GM12878 (cell line): ENCODE data around the gene EHD4. TPM values are rescaled to one million over a fixed set of nuclear protein-coding genes. Genes with fewer than 3 reads are reported as not detected.

Experiments
- ATAC-seq: fragments of 200-7000 bp; cut with Tn5 transposase; 3 replicates; pipeline ENCODE4 v1.9.1; 2020; ENCODE audit warnings: mild to moderate bottlenecking, moderate library complexity
- BruUV-seq: library from RNA; stranded (reverse); fragments of 400-500 nt; replicated peaks from 2 replicates; lab custom pipeline; 2021; lab: Mats Ljungman, UMichigan
- CTCF ChIA-PET: fragments of 300-600 bp; sonication (Branson Sonifier 250); formaldehyde crosslinking; extraction: SDS; loops from one replicate; lab custom pipeline; 2021; ENCODE audit warnings: inconsistent platforms; lab: Yijun Ruan, JAX
- POLR2A ChIA-PET: fragments of 350-600 bp; formaldehyde crosslinking; extraction: SDS; loops from one replicate; lab custom pipeline; 2021; ENCODE audit warnings: inconsistent platforms; lab: Charles Lee
- RAD21 ChIA-PET: fragments of 300-600 bp; sonication (Branson Sonifier 250); formaldehyde crosslinking; loops from one replicate; lab custom pipeline; 2023; ENCODE audit warnings: antibody characterized with exemption; ENCODE audit not compliant: unreplicated experiment; lab: Charles Lee
- SMC1A ChIA-PET: fragments of 300-600 bp; sonication (Branson Sonifier 250); formaldehyde crosslinking; loops from one replicate; lab custom pipeline; 2023; ENCODE audit not compliant: unreplicated experiment, uncharacterized antibody; lab: Charles Lee
- DNase-seq: peaks from one replicate; pipeline ENCODE4 v3.0.0-alpha.2; 2011; ENCODE audit warnings: low read depth, low spot score
- FAIRE-seq: peaks from 3 replicates; lab custom pipeline; 2011; peaks lifted over from hg19 to GRCh38; lab: Jason Lieb, UNC
- H2AFZ ChIP-seq: 2 replicates; pipeline ENCODE4 v1.6.0; 2011; ENCODE audit warnings: low read depth, low read length, control low read depth; ENCODE audit not compliant: control insufficient read depth
- H3K27ac ChIP-seq: 2 replicates; pipeline ENCODE4 v1.5.1; 2011; ENCODE audit warnings: control low read depth; ENCODE audit not compliant: control insufficient read depth, insufficient read depth
- H3K27me3 ChIP-seq, 2 experiments: replicated peaks in 1 of 2; 2 replicates each; pipeline versions ENCODE4 v1.6.0 to v1.6.1; 2011; ENCODE audit warnings: low read length in 1 of 2; ENCODE audit not compliant: control insufficient read depth in 2 of 2, insufficient read depth in 2 of 2
- H3K36me3 ChIP-seq, 2 experiments: 2 replicates each; pipeline ENCODE4 v1.5.1; 2011; ENCODE audit warnings: low read length in 1 of 2; ENCODE audit not compliant: control insufficient read depth in 2 of 2, insufficient read depth in 2 of 2
- H3K4me1 ChIP-seq: 2 replicates; pipeline ENCODE4 v1.6.1; 2011; ENCODE audit warnings: mild to moderate bottlenecking, low read length, moderate library complexity, mixed read lengths; ENCODE audit not compliant: control insufficient read depth, insufficient read depth
- H3K4me2 ChIP-seq: 2 replicates; pipeline ENCODE4 v1.6.0; 2011; ENCODE audit warnings: control low read depth; ENCODE audit not compliant: control insufficient read depth, insufficient read depth
- H3K4me3 ChIP-seq: fragments of 200-600 bp; sonication (generic); 2 replicates; pipeline ENCODE4 v1.5.1; 2016
- H3K79me2 ChIP-seq: 2 replicates; pipeline ENCODE4 v1.6.0; 2011; ENCODE audit warnings: low read length; ENCODE audit not compliant: control insufficient read depth, insufficient read depth
- H3K9ac ChIP-seq: 2 replicates; pipeline ENCODE4 v1.8.0; 2011; ENCODE audit warnings: low read length, control low read depth, mixed read lengths; ENCODE audit not compliant: control insufficient read depth, insufficient read depth
- H3K9me3 ChIP-seq: replicated peaks from 3 replicates; pipeline ENCODE4 v1.5.1; 2011; ENCODE audit warnings: mild to moderate bottlenecking, low read length; ENCODE audit not compliant: control insufficient read depth, insufficient read depth
- H4K20me1 ChIP-seq: 2 replicates; pipeline ENCODE4 v1.6.0; 2011; ENCODE audit not compliant: control insufficient read depth, insufficient read depth
- CBFB ChIP-seq: IDR thresholded peaks from 2 replicates; pipeline ENCODE4 v1.6.1; 2016; ENCODE audit warnings: antibody characterized with exemption, low read depth
- CBX5 ChIP-seq: sonication (generic); IDR thresholded peaks from 2 replicates; pipeline ENCODE4 v1.6.1; 2016; ENCODE audit warnings: low read depth, moderate library complexity, mild to moderate bottlenecking, inconsistent platforms
- CEBPB ChIP-seq, 2 experiments: fragments of 150-350 bp in 1 of 2; IDR thresholded peaks; 2 replicates each; pipeline ENCODE4 v1.6.1; 2012 to 2014; ENCODE audit warnings: low read depth in 2 of 2, low read length in 2 of 2, borderline replicate concordance in 1 of 2, inconsistent platforms in 1 of 2
- EZH2 ChIP-seq: IDR thresholded peaks from 2 replicates; pipeline ENCODE4 v1.6.1; 2012; ENCODE audit warnings: low read depth, mild to moderate bottlenecking, control low read depth, inconsistent platforms, low read length, borderline replicate concordance; ENCODE audit not compliant: control insufficient read depth
- JUND ChIP-seq: IDR thresholded peaks from 2 replicates; pipeline ENCODE4 v1.6.1; 2012; ENCODE audit warnings: low read depth, mild to moderate bottlenecking, low read length, improper control_type of control experiment, moderate library complexity
- POLR2AphosphoS2 ChIP-seq: IDR thresholded peaks from 2 replicates; pipeline ENCODE4 v1.6.1; 2011; ENCODE audit warnings: low read depth, mild to moderate bottlenecking, low read length, improper control_type of control experiment, moderate library complexity
- STAT3 ChIP-seq: IDR thresholded peaks from 2 replicates; pipeline ENCODE4 v1.6.1; 2011; ENCODE audit warnings: low read depth, low read length, improper control_type of control experiment
- SUPT20H ChIP-seq: IDR thresholded peaks from 2 replicates; pipeline ENCODE4 v1.6.1; 2011; ENCODE audit warnings: low read depth, mild to moderate bottlenecking, low read length, moderate library complexity, borderline replicate concordance; ENCODE audit not compliant: control insufficient read depth
- TAF1 ChIP-seq: IDR thresholded peaks from 2 replicates; pipeline ENCODE4 v1.6.1; 2011; ENCODE audit warnings: mild to moderate bottlenecking, low read depth, low read length, borderline replicate concordance
- ZNF207 ChIP-seq: fragments of 450-650 bp; IDR thresholded peaks from 2 replicates; pipeline ENCODE4 v1.6.1; 2014; ENCODE audit warnings: antibody characterized with exemption, mild to moderate bottlenecking, borderline replicate concordance
- WGBS: methylation state at CpG from one replicate; pipeline ENCODE4 v1.1.6; 2016; ENCODE audit warnings: low lambda C conversion rate; ENCODE audit not compliant: insufficient replicate concordance, insufficient coverage; ENCODE audit errors: missing lambda C conversion rate; 5-methylcytosine and 5-hydroxymethylcytosine counted together
- in situ Hi-C: fragments of 300-500 bp; cut with MboI; formaldehyde crosslinking; loops from 9 replicates; pipeline ENCODE4 v1.14.3; 2018; ENCODE audit warnings: mixed read lengths
- intact Hi-C: fragments of 100-400 bp; cut with micrococcal nuclease; formaldehyde crosslinking; loops from one replicate; pipeline ENCODE4 v1.14.2; 2022; ENCODE audit not compliant: unreplicated experiment
- polyA plus RNA-seq, 11 experiments: library from polyadenylated mRNA; depleted of rRNA in 4 of 11; unstranded in 6 of 11; stranded (reverse) in 5 of 11; fragments of >200 nt; fragmentation: Nextera tagmentation in 4 of 11; fragmentation: Illumina TruSeq in 1 of 11; extraction: Ambion mirVana in 4 of 11; extraction: Trizol in 1 of 11; gene quantifications; 1 replicate in 1 of 11; 2 replicates in 10 of 11; pipeline versions ENCODE4 v1.2.1 to v1.2.3, GENCODE V29; 2011 to 2016; ENCODE audit warnings: inconsistent platforms in 2 of 11, missing spikeins in 2 of 11, low read depth in 1 of 11
- total RNA-seq, 4 experiments: library from RNA; depleted of rRNA in 3 of 4; stranded (reverse); fragments of >200 nt in 3 of 4; fragmentation: Illumina TruSeq in 1 of 4; extraction: Trizol in 1 of 4; gene quantifications; 2 replicates each; pipeline versions ENCODE4 v1.2.1 to v1.2.3, GENCODE V29; 2013 to 2021
- TF ChIP-seq, protein P1 (sequence below): fragments of 450-650 bp; IDR thresholded peaks from 2 replicates; pipeline ENCODE4 v1.6.1; 2017; ENCODE audit warnings: mild to moderate bottlenecking, moderate library complexity

EHD4 gene
- total and polyA plus RNA-seq, 10 of the 15 experiments (the other 5 are each of a cell fraction or from before 2014, with no cell fraction given), result 4.2 to 62.9 (median 44.7) TPM

DNA sequence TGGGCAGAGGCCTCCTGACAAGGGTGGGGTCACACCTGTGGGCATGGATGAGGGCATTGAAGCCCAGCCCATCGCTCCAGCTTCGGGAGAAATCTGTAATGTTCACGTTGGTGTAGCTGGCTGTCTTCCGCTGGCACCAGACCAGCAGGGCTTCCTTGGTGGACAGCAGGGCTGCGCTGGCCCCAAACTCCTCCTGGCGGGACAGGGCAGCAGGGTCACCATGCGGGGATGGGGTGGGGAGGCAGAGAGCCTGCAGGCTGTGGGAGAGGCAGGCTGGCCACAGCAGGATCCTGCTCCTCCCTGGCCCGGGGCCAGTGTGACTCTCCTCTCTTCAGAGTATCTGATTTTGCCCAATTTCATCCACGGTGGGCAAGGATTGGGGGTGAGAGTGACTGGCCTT lies 84.5 kb downstream of the EHD4 start (continued):
- TF ChIP-seq, protein P1, sequence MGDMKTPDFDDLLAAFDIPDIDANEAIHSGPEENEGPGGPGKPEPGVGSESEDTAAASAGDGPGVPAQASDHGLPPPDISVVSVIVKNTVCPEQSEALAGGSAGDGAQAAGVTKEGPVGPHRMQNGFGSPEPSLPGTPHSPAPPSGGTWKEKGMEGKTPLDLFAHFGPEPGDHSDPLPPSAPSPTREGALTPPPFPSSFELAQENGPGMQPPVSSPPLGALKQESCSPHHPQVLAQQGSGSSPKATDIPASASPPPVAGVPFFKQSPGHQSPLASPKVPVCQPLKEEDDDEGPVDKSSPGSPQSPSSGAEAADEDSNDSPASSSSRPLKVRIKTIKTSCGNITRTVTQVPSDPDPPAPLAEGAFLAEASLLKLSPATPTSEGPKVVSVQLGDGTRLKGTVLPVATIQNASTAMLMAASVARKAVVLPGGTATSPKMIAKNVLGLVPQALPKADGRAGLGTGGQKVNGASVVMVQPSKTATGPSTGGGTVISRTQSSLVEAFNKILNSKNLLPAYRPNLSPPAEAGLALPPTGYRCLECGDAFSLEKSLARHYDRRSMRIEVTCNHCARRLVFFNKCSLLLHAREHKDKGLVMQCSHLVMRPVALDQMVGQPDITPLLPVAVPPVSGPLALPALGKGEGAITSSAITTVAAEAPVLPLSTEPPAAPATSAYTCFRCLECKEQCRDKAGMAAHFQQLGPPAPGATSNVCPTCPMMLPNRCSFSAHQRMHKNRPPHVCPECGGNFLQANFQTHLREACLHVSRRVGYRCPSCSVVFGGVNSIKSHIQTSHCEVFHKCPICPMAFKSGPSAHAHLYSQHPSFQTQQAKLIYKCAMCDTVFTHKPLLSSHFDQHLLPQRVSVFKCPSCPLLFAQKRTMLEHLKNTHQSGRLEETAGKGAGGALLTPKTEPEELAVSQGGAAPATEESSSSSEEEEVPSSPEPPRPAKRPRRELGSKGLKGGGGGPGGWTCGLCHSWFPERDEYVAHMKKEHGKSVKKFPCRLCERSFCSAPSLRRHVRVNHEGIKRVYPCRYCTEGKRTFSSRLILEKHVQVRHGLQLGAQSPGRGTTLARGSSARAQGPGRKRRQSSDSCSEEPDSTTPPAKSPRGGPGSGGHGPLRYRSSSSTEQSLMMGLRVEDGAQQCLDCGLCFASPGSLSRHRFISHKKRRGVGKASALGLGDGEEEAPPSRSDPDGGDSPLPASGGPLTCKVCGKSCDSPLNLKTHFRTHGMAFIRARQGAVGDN, result no peak
- no peak for TF ChIP-seq ZNF207

DNA sequence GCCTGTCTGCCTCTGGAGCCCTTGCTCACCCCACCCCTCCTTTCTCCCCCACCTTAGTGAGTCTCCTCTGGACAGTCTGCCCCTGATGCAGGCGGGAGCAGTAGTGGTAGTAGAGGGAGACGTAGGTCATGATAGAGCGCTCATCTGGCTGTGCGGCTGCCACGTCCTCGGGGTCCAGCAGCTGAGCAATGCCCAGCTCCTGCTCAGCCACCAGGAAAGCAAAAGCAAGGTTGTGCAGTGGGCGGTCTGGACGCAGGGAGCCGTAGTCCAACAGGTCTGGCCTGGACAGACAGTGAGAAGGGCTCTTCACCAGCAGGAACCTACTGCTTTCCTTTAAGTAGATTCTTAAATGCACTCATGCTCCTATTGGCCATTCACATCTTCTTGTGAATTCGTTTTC lies 85.2 kb downstream of the EHD4 start:
- BruUV-seq, result no TSS peak
- CTCF ChIA-PET, result no interaction called here
- RAD21 ChIA-PET, result no interaction called here
- H3K4me3 ChIP-seq, result no peak overlapping the region
- no peaks in the 10 kb centered on the region for H3K79me2 ChIP-seq
- SMC1A ChIA-PET, result interaction anchor here (1.4 kb wide), 1 partner anchor 10 kb away, joined by 4 read pairs; no protein-coding TSS in a partner anchor
- no peak overlapping the region for H3K9ac ChIP-seq
- no peak for ATAC-seq
- no peak overlapping the region for H2AFZ ChIP-seq
- H3K4me2 ChIP-seq, result no peak overlapping the region
- in situ Hi-C loops, result no loop called here
- no peaks in the 10 kb centered on the region for H3K9me3 ChIP-seq
- no peaks in the 10 kb centered on the region for H3K27me3 ChIP-seq
- no peak overlapping the region for H3K27ac ChIP-seq
- no peaks in the 10 kb centered on the region for H4K20me1 ChIP-seq
- 77% methylated on average over 10 of the region's 10 CpGs for WGBS
- POLR2A ChIA-PET, result no interaction called here
- DNase-seq, result no peak
- intact Hi-C loops, result no loop called here
- no peak for FAIRE-seq
- H3K4me1 ChIP-seq, result peaks cover 4% of the 10 kb centered on the region
- H3K36me3 ChIP-seq, result no peaks in the 10 kb centered on the region
- TF ChIP-seq STAT3, result no peak
- TF ChIP-seq CBFB, result no peak
- TF ChIP-seq TAF1, result no peak
- TF ChIP-seq SUPT20H, result no peak
- TF ChIP-seq CBX5, result no peak
- no peak for TF ChIP-seq JUND
- TF ChIP-seq CEBPB (IDR thresholded peaks at IDR 0.05; ENCODE audit: borderline replicate concordance in 1 of 2, low read depth in 2 of 2, low read length in 2 of 2), result no peak
- no peak for TF ChIP-seq EZH2
- TF ChIP-seq POLR2AphosphoS2, result no peak
